ENCODE measurements around the gene PPP1R9B.

Gene PPP1R9B

DNA sequence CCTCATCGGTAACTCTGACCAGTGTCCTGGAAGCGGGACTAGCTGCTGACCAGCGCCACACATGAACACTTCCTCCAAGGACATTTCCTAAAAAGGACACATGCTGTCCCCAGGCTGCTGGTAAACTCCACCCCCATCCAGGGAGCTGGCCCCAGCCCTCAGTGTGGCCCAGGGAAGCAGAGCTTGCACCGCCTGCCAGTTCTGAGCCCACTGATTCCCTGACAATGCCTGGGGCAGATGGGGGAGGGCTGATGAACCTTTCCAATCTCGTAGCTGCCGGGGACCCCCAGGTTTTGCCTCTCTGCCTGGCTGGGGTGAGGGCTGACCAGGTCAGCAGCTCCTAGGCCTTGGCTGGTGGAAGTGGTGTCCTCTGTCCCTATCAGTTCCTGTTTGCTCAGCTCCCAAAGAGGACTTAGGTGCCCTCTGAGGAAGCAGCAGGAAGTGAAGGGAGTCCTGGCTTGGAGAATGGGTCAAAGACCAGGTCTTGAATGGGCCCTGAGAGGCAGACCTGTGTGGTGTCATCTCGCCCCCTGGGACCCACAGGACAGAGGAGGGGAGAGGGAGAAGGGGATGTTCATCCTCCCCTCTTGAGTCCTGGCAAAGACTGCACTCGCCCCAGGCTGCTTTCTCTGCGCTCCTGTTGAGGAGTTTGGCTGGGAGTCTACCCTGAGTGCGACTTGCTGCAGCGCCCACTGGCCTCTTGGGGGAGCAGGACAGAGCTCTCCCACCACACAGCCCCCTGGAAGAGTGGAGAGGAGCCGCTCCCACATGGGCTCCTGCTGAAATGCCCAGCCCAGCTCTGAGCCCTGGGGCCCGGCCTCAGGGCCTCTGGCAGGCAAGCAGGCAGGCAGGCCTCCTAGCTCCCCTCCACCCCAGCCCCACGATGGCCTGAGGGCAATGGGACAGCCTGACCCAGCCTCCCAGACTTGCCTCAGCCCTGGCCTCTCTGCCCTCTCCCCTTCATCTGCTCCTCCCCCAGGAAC lies 38.5 kb downstream of the PPP1R9B start:
- H3K27me3 ChIP-seq (ENCODE audit: control insufficient read depth, insufficient read depth, low read length) = peaks cover 5% of the 10 kb centered on the region
- H3K9ac ChIP-seq (ENCODE audit: low read depth, low read length) = no peak overlapping the region
- H3K4me1 ChIP-seq (ENCODE audit: control insufficient read depth, insufficient read depth, low read length) = peaks cover 9% of the 10 kb centered on the region
- no peak overlapping the region for H3K4me3 ChIP-seq (ENCODE audit: low read length)
- H3K9me3 ChIP-seq (replicated peaks; ENCODE audit: low read length) = no peaks in the 10 kb centered on the region
- no peak overlapping the region for H3K4me2 ChIP-seq (ENCODE audit: low read length)
- peaks cover 8% of the 10 kb centered on the region for H3K36me3 ChIP-seq (ENCODE audit: insufficient read depth, low read length)

DNA sequence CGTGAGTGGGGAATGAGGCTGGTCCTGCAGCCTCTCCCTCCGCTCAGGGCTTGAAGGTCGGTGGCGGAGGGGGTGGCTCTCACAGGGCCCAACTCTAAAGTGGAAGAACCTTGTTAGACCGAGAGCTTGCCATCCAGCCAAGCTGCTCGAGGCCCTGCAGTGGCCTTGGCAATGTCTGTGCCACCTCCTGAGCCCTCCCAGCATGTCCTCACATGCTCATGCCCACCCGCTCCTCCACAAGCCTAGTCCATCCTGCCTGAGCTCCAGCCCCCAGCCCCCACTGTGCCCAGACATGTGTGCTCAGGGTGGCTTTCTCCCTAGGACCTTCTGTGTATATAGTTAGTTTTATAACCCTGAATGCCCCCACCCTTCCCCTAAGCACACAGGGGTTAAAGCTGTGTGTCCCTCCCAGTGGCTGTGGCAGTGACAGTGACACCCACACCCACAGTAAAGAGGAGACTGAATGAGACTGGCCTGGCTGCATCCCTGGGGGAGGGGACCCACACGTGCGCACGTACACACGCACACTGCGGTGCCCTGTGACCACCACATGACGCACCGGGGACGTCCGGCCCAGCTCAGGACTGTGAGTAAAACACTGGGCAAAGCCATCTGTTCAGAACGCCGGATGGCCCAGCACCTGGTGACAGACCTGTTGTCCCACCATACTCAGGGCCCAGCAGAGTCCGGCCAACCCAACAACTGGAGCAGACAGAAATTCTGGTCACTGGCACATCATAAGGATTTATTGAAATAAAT lies 39.7 kb downstream of the PPP1R9B start:
- no peak overlapping the region for H3K4me3 ChIP-seq (ENCODE audit: low read length)
- no peak overlapping the region for H3K9ac ChIP-seq (ENCODE audit: low read depth, low read length)
- no peak overlapping the region for H3K4me2 ChIP-seq (ENCODE audit: low read length)
- peaks cover 8% of the 10 kb centered on the region for H3K4me1 ChIP-seq (ENCODE audit: control insufficient read depth, insufficient read depth, low read length)
- H3K9me3 ChIP-seq (replicated peaks; ENCODE audit: low read length) = no peaks in the 10 kb centered on the region
- H3K36me3 ChIP-seq (ENCODE audit: insufficient read depth, low read length) = peaks cover 8% of the 10 kb centered on the region
- no peaks in the 10 kb centered on the region for H3K27me3 ChIP-seq (ENCODE audit: control insufficient read depth, insufficient read depth, low read length)

DNA sequence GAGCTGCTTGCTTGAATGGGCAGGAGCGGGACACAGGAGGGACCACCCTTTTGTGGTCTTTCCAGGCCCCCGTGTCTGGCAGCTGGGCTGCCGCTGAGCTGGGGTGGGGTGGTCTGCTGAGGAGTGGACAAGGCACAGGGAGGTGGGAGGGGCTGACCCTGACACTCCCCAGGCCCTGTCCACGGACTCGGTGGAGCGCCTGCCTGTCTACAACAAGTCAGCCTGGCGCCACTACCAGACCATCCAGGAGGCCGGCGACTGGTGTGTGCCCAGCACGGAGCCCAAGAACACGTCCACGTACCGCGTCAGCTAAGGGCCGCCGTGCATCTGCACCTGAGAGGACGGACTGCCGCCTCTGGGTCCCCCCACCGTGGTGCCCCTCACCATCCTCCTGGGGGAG lies 40.7 kb downstream of the PPP1R9B start:
- no peak overlapping the region for H3K4me2 ChIP-seq (ENCODE audit: low read length)
- H3K9me3 ChIP-seq (replicated peaks; ENCODE audit: low read length) = no peaks in the 10 kb centered on the region
- H3K27me3 ChIP-seq (ENCODE audit: control insufficient read depth, insufficient read depth, low read length) = no peaks in the 10 kb centered on the region
- peaks cover 8% of the 10 kb centered on the region for H3K4me1 ChIP-seq (ENCODE audit: control insufficient read depth, insufficient read depth, low read length)
- peaks cover 8% of the 10 kb centered on the region for H3K36me3 ChIP-seq (ENCODE audit: insufficient read depth, low read length)
- no peak overlapping the region for H3K9ac ChIP-seq (ENCODE audit: low read depth, low read length)
- H3K4me3 ChIP-seq (ENCODE audit: low read length) = no peak overlapping the region

DNA sequence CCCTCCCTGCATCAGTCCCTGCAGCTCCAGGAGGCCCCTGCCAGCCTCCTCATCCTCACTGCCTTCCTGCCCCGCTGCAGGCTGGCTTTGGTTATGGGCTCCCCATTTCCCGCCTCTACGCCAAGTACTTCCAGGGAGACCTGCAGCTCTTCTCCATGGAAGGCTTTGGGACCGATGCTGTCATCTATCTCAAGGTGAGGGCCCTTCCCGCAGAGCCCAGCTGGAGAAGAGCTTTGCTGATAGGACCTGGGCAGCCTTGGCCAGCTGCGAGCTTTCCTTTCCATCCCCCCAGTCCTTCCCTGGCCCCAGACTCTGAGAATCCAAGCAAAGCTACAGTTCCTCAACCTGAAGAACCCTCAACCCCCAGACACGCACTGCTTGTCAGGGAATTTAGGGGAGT lies 41.3 kb downstream of the PPP1R9B start:
- H3K9me3 ChIP-seq (replicated peaks; ENCODE audit: low read length) = no peaks in the 10 kb centered on the region
- H3K36me3 ChIP-seq (ENCODE audit: insufficient read depth, low read length) = peaks cover 8% of the 10 kb centered on the region

DNA sequence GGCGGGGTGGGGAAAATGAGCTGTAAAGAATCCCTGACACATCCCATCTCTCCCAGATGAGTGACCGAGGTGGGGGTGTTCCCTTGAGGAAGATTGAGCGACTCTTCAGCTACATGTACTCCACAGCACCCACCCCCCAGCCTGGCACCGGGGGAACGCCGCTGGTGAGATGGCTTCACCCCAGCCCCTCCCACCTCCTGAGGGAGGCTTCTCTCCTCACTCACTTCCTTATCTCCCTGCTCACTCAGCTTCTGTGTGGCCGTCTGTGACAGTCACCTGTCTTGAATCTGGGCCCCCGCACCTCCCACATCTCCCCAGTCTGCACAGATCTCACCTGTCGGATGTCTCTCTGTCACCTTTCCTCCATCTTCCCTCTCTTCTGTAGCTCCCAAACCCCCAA lies 41.9 kb downstream of the PPP1R9B start:
- no peaks in the 10 kb centered on the region for H3K27me3 ChIP-seq (ENCODE audit: control insufficient read depth, insufficient read depth, low read length)
- H3K9me3 ChIP-seq (replicated peaks; ENCODE audit: low read length) = no peaks in the 10 kb centered on the region

More for the DNA sequence above, 41.3 kb downstream of the PPP1R9B start:
- Histone ChIP-seq H3K4me1 (ENCODE audit: control insufficient read depth, insufficient read depth, low read length) (peaks cover 8% of the 10 kb centered on the region), H3K27me3 (ENCODE audit: control insufficient read depth, insufficient read depth, low read length) (no peaks in the 10 kb centered on the region), H3K4me2 (ENCODE audit: low read length) (no peak overlapping the region), H3K9ac (ENCODE audit: low read depth, low read length) (no peak overlapping the region), H3K4me3 (ENCODE audit: low read length) (no peak overlapping the region)

DNA sequence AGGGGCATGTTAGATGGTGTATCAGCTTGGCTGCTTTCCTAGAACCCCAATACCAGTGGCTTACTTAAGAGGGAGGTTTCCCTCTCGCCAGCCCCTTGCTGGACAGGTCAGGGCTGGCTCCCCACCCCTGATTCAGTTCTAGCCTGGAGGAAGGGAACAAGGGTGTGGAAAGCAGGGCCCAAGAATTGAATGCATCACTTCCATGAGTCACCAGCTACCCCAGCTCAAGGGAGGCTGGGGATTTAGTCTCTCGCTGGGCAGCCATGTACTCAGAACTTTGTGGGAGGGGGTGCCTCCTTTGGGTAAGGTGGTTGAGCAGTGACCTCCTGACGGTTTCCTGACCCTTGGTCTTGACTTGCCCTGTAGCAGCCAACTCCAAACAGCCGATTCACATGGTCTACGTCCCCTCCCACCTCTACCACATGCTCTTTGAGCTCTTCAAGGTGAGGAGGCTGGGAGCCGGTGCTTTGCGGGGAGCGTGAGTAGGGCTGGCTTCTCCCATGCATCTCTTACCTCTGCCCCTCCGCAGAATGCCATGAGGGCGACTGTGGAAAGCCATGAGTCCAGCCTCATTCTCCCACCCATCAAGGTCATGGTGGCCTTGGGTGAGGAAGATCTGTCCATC lies 42.6 kb downstream of the PPP1R9B start:
- Histone ChIP-seq H3K4me1 (ENCODE audit: control insufficient read depth, insufficient read depth, low read length) (peaks cover 8% of the 10 kb centered on the region), H3K4me2 (ENCODE audit: low read length) (no peak overlapping the region), H3K4me3 (ENCODE audit: low read length) (no peak overlapping the region), H3K36me3 (ENCODE audit: insufficient read depth, low read length) (peaks cover 8% of the 10 kb centered on the region), H3K9me3 (replicated peaks; ENCODE audit: low read length) (no peaks in the 10 kb centered on the region), H3K9ac (ENCODE audit: low read depth, low read length) (no peak overlapping the region), H3K27me3 (ENCODE audit: control insufficient read depth, insufficient read depth, low read length) (no peaks in the 10 kb centered on the region)

More for the DNA sequence above, 41.9 kb downstream of the PPP1R9B start:
- Histone ChIP-seq H3K4me2 (ENCODE audit: low read length) (no peak overlapping the region), H3K4me1 (ENCODE audit: control insufficient read depth, insufficient read depth, low read length) (peaks cover 8% of the 10 kb centered on the region), H3K9ac (ENCODE audit: low read depth, low read length) (no peak overlapping the region), H3K4me3 (ENCODE audit: low read length) (no peak overlapping the region), H3K36me3 (ENCODE audit: insufficient read depth, low read length) (peaks cover 8% of the 10 kb centered on the region)

DNA sequence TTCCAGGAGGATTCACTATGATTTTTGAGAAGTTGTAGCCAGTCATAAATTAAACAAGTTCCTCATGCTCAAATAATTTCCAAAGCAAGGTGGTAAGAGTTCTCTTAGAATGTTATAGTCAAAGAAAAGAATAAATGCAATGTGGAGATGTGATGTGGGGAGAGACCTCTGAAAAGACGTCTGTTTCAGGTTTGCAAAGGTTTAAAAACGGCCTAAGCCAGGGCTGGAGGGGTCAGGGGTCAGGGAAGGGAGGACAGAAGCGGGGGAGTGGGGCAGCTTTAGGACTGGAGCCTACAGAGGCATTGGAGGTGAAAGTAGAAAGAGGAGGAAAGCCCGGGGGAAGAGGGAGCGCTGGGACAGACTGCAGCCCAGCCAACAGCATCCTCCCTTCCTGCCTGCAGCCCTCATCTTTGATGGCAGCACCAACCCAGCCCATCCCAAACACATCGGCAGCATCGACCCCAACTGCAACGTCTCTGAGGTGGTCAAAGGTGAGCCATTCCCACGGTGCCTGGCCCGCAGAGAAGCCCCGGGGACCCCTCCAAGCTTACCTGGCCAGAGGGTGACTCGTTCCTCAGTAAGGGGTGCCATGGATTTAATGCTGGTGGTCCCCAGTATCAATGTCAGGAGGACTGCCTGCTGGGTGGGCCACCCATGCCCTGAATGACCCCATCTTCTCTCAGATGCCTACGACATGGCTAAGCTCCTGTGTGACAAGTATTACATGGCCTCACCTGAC lies 43.9 kb downstream of the PPP1R9B start:
- no peak overlapping the region for H3K4me3 ChIP-seq (ENCODE audit: low read length)
- H3K36me3 ChIP-seq (ENCODE audit: insufficient read depth, low read length) = peaks cover 8% of the 10 kb centered on the region
- no peaks in the 10 kb centered on the region for H3K9me3 ChIP-seq (replicated peaks; ENCODE audit: low read length)
- H3K27me3 ChIP-seq (ENCODE audit: control insufficient read depth, insufficient read depth, low read length) = no peaks in the 10 kb centered on the region
- peaks cover 18% of the 10 kb centered on the region for H3K4me1 ChIP-seq (ENCODE audit: control insufficient read depth, insufficient read depth, low read length)
- no peak overlapping the region for H3K9ac ChIP-seq (ENCODE audit: low read depth, low read length)
- no peak overlapping the region for H3K4me2 ChIP-seq (ENCODE audit: low read length)

DNA sequence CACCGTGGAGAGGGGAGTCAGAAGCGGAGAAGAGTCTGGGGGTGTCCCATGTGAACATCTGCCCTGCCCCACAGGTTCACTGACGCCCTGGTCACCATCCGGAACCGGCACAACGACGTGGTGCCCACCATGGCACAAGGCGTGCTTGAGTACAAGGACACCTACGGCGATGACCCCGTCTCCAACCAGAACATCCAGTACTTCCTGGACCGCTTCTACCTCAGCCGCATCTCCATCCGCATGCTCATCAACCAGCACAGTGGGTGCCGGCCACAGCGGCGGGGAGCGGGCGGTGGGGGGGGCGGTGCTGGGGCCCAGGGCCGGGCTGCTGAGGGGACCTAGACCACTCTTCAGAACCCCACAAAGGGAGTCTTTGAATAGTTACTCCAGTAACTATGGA lies 44.7 kb downstream of the PPP1R9B start:
- H3K4me2 ChIP-seq (ENCODE audit: low read length) = no peak overlapping the region
- H3K4me1 ChIP-seq (ENCODE audit: control insufficient read depth, insufficient read depth, low read length) = peaks cover 26% of the 10 kb centered on the region
- H3K9ac ChIP-seq (ENCODE audit: low read depth, low read length) = no peak overlapping the region
- no peak overlapping the region for H3K4me3 ChIP-seq (ENCODE audit: low read length)
- no peaks in the 10 kb centered on the region for H3K9me3 ChIP-seq (replicated peaks; ENCODE audit: low read length)
- no peaks in the 10 kb centered on the region for H3K27me3 ChIP-seq (ENCODE audit: control insufficient read depth, insufficient read depth, low read length)
- H3K36me3 ChIP-seq (ENCODE audit: insufficient read depth, low read length) = peaks cover 8% of the 10 kb centered on the region

DNA sequence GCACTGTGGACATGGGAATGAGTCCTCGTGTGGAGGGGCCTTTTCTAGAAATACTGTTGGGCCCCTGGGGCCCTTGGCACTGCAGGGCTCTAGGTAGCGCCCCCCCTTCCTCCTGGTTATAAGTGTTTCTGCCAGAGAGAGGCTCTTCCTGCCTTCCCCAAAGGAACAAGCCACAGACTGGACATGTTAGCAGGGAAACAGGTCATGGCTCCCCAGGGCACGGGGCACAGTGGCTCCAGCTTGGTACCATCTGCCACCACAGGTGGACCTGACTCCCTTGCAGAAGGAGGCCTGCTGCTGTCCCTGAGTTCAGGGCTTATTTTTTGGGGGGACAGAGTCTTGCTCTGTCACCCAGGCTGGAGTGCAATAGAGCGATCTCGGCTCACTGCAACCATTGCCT lies 46.5 kb downstream of the PPP1R9B start:
- Histone ChIP-seq H3K4me2 (ENCODE audit: low read length) (no peak overlapping the region), H3K4me1 (ENCODE audit: control insufficient read depth, insufficient read depth, low read length) (peaks cover 37% of the 10 kb centered on the region), H3K36me3 (ENCODE audit: insufficient read depth, low read length) (peaks cover 3% of the 10 kb centered on the region), H3K9ac (ENCODE audit: low read depth, low read length) (no peak overlapping the region), H3K27me3 (ENCODE audit: control insufficient read depth, insufficient read depth, low read length) (no peaks in the 10 kb centered on the region), H3K9me3 (replicated peaks; ENCODE audit: low read length) (no peaks in the 10 kb centered on the region), H3K4me3 (ENCODE audit: low read length) (no peak overlapping the region)

DNA sequence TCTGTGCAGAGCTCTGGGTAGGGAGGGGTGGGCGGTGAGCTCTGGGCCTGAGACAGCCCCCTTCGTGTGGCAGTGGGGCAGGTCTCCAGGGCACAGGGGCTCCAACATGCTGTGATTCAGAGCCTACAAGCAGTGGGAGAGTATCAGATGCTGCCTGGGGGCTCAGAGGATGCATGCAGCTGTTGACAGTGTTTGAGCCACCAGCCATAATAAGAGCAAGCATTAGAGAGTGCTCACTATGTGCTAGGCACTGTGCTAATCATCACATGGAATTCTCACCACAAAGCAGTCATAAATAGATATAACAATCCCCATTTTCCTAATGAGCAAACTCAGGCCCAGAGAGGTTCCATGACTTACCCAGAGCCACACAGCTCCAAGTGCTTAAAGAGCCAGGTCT lies 47.2 kb downstream of the PPP1R9B start:
- H3K4me1 ChIP-seq (ENCODE audit: control insufficient read depth, insufficient read depth, low read length) = peaks cover 37% of the 10 kb centered on the region
- no peak overlapping the region for H3K9ac ChIP-seq (ENCODE audit: low read depth, low read length)
- H3K4me3 ChIP-seq (ENCODE audit: low read length) = no peak overlapping the region
- no peaks in the 10 kb centered on the region for H3K27me3 ChIP-seq (ENCODE audit: control insufficient read depth, insufficient read depth, low read length)
- no peaks in the 10 kb centered on the region for H3K9me3 ChIP-seq (replicated peaks; ENCODE audit: low read length)
- H3K4me2 ChIP-seq (ENCODE audit: low read length) = no peak overlapping the region
- H3K36me3 ChIP-seq (ENCODE audit: insufficient read depth, low read length) = no peaks in the 10 kb centered on the region
